K562 (cell line): ENCODE results near the gene C4orf50. TPM values are rescaled to one million over a fixed set of nuclear protein-coding genes. Genes with fewer than 3 reads are reported as not detected.
A peak's percentile ranks its signal among the peaks of the same experiment; 100 is the strongest.

Source experiments
- ATAC-seq: fragments of 200-7000 bp; cut with Tn5 transposase; 3 replicates; pipeline ENCODE4 v1.9.1; 2020; ENCODE audit warnings: moderate library complexity
- BruUV-seq: library from RNA; stranded (reverse); fragments of 400-500 nt; replicated peaks from 2 replicates; lab custom pipeline; 2021; lab: Mats Ljungman, UMichigan
- CTCF ChIA-PET: fragments of 300-600 bp; formaldehyde crosslinking; extraction: SDS; loops from one replicate; lab custom pipeline; 2021; ENCODE audit warnings: low intra/inter-chr PET ratio; lab: Yijun Ruan, JAX
- POLR2A ChIA-PET: fragments of 300-600, 350-650 bp; sonication (Branson Sonifier 250); formaldehyde crosslinking; extraction: SDS; loops from one replicate; lab custom pipeline; 2021; ENCODE audit warnings: antibody characterized with exemption, inconsistent platforms; lab: Yijun Ruan, JAX
- DNase-seq, 4 experiments: peaks; one replicate each; pipeline versions ENCODE4 v3.0.0 to v3.0.0-alpha.2; 2011 to 2018; ENCODE audit warnings: low spot score in 3 of 4, mixed read lengths in 3 of 4; ENCODE audit errors: extremely low read depth in 1 of 4
- FAIRE-seq: peaks from 2 replicates; lab custom pipeline; 2011; peaks lifted over from hg19 to GRCh38; lab: Jason Lieb, UNC
- H2AFZ ChIP-seq: 2 replicates; pipeline ENCODE4 v1.6.0; 2011; ENCODE audit warnings: low read depth, low read length, control low read depth, inconsistent platforms
- H3K27ac ChIP-seq: fragments of 200-600 bp; 3 replicates; pipeline ENCODE4 v1.8.0; 2011; ENCODE audit warnings: low read depth, mild to moderate bottlenecking, control low read depth, inconsistent platforms, low read length, moderate library complexity, mixed read lengths; ENCODE audit errors: extremely low read depth
- H3K27me3 ChIP-seq, 2 experiments: fragments of 300-600 bp in 1 of 2; 2 replicates in 1 of 2; 3 replicates in 1 of 2; pipeline versions ENCODE4 v1.6.0 to v1.8.0; 2011; ENCODE audit warnings: inconsistent platforms in 2 of 2, low read length in 2 of 2, mild to moderate bottlenecking in 1 of 2, mixed read lengths in 1 of 2, moderate library complexity in 1 of 2; ENCODE audit not compliant: control insufficient read depth in 2 of 2, insufficient read depth in 2 of 2
- H3K36me3 ChIP-seq: fragments of 300-600 bp; 3 replicates; pipeline ENCODE4 v1.8.0; 2011; ENCODE audit warnings: mild to moderate bottlenecking, low read length, inconsistent platforms; ENCODE audit not compliant: control insufficient read depth, insufficient read depth
- H3K4me1 ChIP-seq, 2 experiments: fragments of 200-600 bp in 1 of 2; replicated peaks in 1 of 2; 2 replicates in 1 of 2; 3 replicates in 1 of 2; pipeline versions ENCODE4 v1.5.1 to v1.8.0; 2011; ENCODE audit warnings: inconsistent platforms in 2 of 2, low read length in 2 of 2, mild to moderate bottlenecking in 1 of 2, mixed read lengths in 1 of 2, moderate library complexity in 1 of 2; ENCODE audit not compliant: control insufficient read depth in 2 of 2, insufficient read depth in 2 of 2
- H3K4me2 ChIP-seq: 2 replicates; pipeline ENCODE4 v1.6.1; 2011; ENCODE audit warnings: low read length, control low read depth, inconsistent platforms, mixed read lengths; ENCODE audit not compliant: insufficient read depth
- H3K4me3 ChIP-seq: fragments of 200-600 bp; sonication (generic), shearing (Covaris generic); 2 replicates; pipeline ENCODE4 v1.5.1; 2016; ENCODE audit warnings: control low read depth, inconsistent platforms
- H3K79me2 ChIP-seq: fragments of 200-600 bp; 3 replicates; pipeline ENCODE4 v1.8.0; 2011; ENCODE audit warnings: low read length, inconsistent platforms; ENCODE audit not compliant: control insufficient read depth, insufficient read depth
- H3K9ac ChIP-seq, 2 experiments: 2 replicates each; pipeline versions ENCODE4 v1.6.0 to v1.6.1; 2011; ENCODE audit warnings: low read depth in 2 of 2, low read length in 2 of 2, control low read depth in 1 of 2, inconsistent platforms in 1 of 2, mild to moderate bottlenecking in 1 of 2, mixed read lengths in 1 of 2; ENCODE audit not compliant: insufficient read depth in 1 of 2
- H3K9me1 ChIP-seq: one replicate; pipeline ENCODE4 v1.6.0; 2011; ENCODE audit warnings: inconsistent platforms, mild to moderate bottlenecking, low read length, moderate library complexity; ENCODE audit not compliant: control insufficient read depth, insufficient read depth
- H3K9me3 ChIP-seq: replicated peaks from 2 replicates; pipeline ENCODE4 v1.5.1; 2011; ENCODE audit warnings: low read depth, low read length, inconsistent platforms; ENCODE audit not compliant: control insufficient read depth, insufficient read depth
- H4K20me1 ChIP-seq: replicated peaks from 2 replicates; pipeline ENCODE4 v1.6.1; 2011; ENCODE audit warnings: low read length, inconsistent platforms, mixed read lengths; ENCODE audit not compliant: control insufficient read depth, insufficient read depth
- CBX3 ChIP-seq, 2 experiments: IDR thresholded peaks; 1 replicate in 1 of 2; 2 replicates in 1 of 2; pipeline ENCODE4 v1.6.1; 2012; ENCODE audit warnings: inconsistent platforms in 2 of 2, low read length in 2 of 2, borderline replicate concordance in 1 of 2, control low read depth in 1 of 2
- ILK ChIP-seq: fragments of 450-650 bp; IDR thresholded peaks from 2 replicates; pipeline ENCODE4 v1.6.1; 2016; ENCODE audit warnings: missing genetic modification characterization, low read depth, mild to moderate bottlenecking, missing compliant biosample characterization, moderate library complexity, borderline replicate concordance
- LEF1 ChIP-seq: fragments of 450-650 bp; IDR thresholded peaks from 2 replicates; pipeline ENCODE4 v1.6.1; 2016; ENCODE audit warnings: mild to moderate bottlenecking
- PHB2 ChIP-seq: fragments of 450-650 bp; IDR thresholded peaks from 2 replicates; pipeline ENCODE4 v1.6.1; 2017; ENCODE audit warnings: low read depth
- PTBP1 ChIP-seq: fragments of 200-400 bp; formaldehyde crosslinking; IDR thresholded peaks from 2 replicates; pipeline ENCODE4 v1.6.1; 2017; ENCODE audit warnings: low read depth, low read length
- PTTG1 ChIP-seq: fragments of 450-650 bp; IDR thresholded peaks from 2 replicates; pipeline ENCODE4 v1.6.1; 2016; ENCODE audit warnings: low read depth, mild to moderate bottlenecking, missing genetic modification characterization, missing compliant biosample characterization
- TCF7 ChIP-seq: sonication (generic); IDR thresholded peaks from 2 replicates; pipeline ENCODE4 v1.6.1; 2016; ENCODE audit warnings: antibody characterized with exemption, borderline replicate concordance
- USF2 ChIP-seq: sonication (generic); formaldehyde crosslinking; IDR thresholded peaks from 2 replicates; pipeline ENCODE4 v1.5.0; 2020; ENCODE audit warnings: missing genetic modification reagents
- YY1 ChIP-seq, 3 experiments: IDR thresholded peaks; 2 replicates each; pipeline ENCODE4 v1.6.1; 2011; ENCODE audit warnings: low read length in 2 of 3, mild to moderate bottlenecking in 2 of 3, moderate library complexity in 2 of 3, borderline replicate concordance in 1 of 3, control low read depth in 1 of 3, low read depth in 1 of 3; ENCODE audit not compliant: insufficient read depth in 3 of 3, insufficient replicate concordance in 2 of 3, control insufficient read depth in 1 of 3, insufficient read length in 1 of 3; ENCODE audit errors: extremely low read depth in 1 of 3
- whole genome bisulfite sequencing: fragments of 100-300 bp; shearing (Covaris generic); methylation state at CpG from one replicate; pipeline ENCODE4 v1.1.6; 2016; ENCODE audit warnings: low coverage, mixed read lengths; ENCODE audit not compliant: insufficient coverage; ENCODE audit errors: missing lambda C conversion rate; 5-methylcytosine and 5-hydroxymethylcytosine counted together
- in situ Hi-C: fragments of 300-500 bp; cut with MboI; formaldehyde crosslinking; loops from 4 replicates; pipeline ENCODE4 v1.15.0; 2018; ENCODE audit warnings: inconsistent platforms, mixed read lengths
- intact Hi-C: fragments of 100-400 bp; cut with micrococcal nuclease; formaldehyde crosslinking; loops from 2 replicates; pipeline ENCODE4 v1.14.2; 2022
- polyA plus RNA-seq, 8 experiments: library from polyadenylated mRNA; depleted of rRNA in 4 of 8; stranded (reverse) in 5 of 8; unstranded in 3 of 8; fragments of >200 nt; fragmentation: Nextera tagmentation in 2 of 8; fragmentation: Illumina TruSeq in 1 of 8; extraction: Ambion mirVana in 2 of 8; extraction: Trizol in 1 of 8; gene quantifications; 2 replicates each; pipeline versions ENCODE4 v1.2.1 to v1.2.3, GENCODE V29; 2011 to 2014; ENCODE audit warnings: inconsistent platforms in 1 of 8, missing spikeins in 1 of 8
- total RNA-seq, 7 experiments: library from RNA; depleted of rRNA in 6 of 7; stranded (reverse); fragments of >200 nt in 6 of 7; fragmentation: Illumina TruSeq in 2 of 7; extraction: Trizol in 2 of 7; gene quantifications; 2 replicates each; pipeline versions ENCODE4 v1.2.1 to v1.2.3, GENCODE V29; 2011 to 2021; ENCODE audit warnings: low replicate concordance in 1 of 7
- TF ChIP-seq, protein P1 (sequence below): fragments of 250-450 bp; sonication (Bioruptor Pico); IDR thresholded peaks from 2 replicates; pipeline ENCODE4 v1.8.0; 2021; ENCODE audit warnings: moderate library complexity, mild to moderate bottlenecking, inconsistent platforms

Gene C4orf50
- total and polyA plus RNA-seq, 9 of the 15 experiments (the other 6 are each of a cell fraction or from before 2014, with no cell fraction given), result not detected

- no peak overlapping the region for H2AFZ ChIP-seq
- no peaks in the 10 kb centered on the region for H3K79me2 ChIP-seq
- H3K27ac ChIP-seq, result no peak overlapping the region
- no peaks in the 10 kb centered on the region for H3K9me3 ChIP-seq
- no peaks in the 10 kb centered on the region; the same call in 1 of the 2 replicates for H4K20me1 ChIP-seq
- H3K9me1 ChIP-seq, result no peaks in the 10 kb centered on the region
- H3K27me3 ChIP-seq, result peaks cover 0 to 39% of the 10 kb centered on the region in 2 experiments; a peak in 4 of 5 replicates
- peak; percentile 10 to 29 (median 24) for DNase-seq
- POLR2A ChIA-PET, result no interaction called here
- peaks cover 0 to 4% of the 10 kb centered on the region in 2 experiments; a peak in 1 of 5 replicates for H3K4me1 ChIP-seq
- FAIRE-seq, result no peak
- no peak overlapping the region for H3K4me3 ChIP-seq
- TF ChIP-seq PTTG1 (tag) (no peak), ILK (tag) (no peak), TCF7 (no peak), LEF1 (no peak), YY1 (IDR thresholded peaks at IDR 0.05; ENCODE audit: borderline replicate concordance in 1 of 3, control insufficient read depth in 1 of 3, extremely low read depth in 1 of 3, insufficient read depth in 3 of 3, insufficient read length in 1 of 3, insufficient replicate concordance in 2 of 3, low read depth in 1 of 3, low read length in 2 of 3) (no peak), USF2 (CRISPR knock-in tag) (no peak), PTBP1 (no peak), CBX3 (IDR thresholded peaks at IDR 0.05; ENCODE audit: borderline replicate concordance in 1 of 2, low read length in 2 of 2) (no peak), PHB2 (no peak)
- TF ChIP-seq, protein P1, sequence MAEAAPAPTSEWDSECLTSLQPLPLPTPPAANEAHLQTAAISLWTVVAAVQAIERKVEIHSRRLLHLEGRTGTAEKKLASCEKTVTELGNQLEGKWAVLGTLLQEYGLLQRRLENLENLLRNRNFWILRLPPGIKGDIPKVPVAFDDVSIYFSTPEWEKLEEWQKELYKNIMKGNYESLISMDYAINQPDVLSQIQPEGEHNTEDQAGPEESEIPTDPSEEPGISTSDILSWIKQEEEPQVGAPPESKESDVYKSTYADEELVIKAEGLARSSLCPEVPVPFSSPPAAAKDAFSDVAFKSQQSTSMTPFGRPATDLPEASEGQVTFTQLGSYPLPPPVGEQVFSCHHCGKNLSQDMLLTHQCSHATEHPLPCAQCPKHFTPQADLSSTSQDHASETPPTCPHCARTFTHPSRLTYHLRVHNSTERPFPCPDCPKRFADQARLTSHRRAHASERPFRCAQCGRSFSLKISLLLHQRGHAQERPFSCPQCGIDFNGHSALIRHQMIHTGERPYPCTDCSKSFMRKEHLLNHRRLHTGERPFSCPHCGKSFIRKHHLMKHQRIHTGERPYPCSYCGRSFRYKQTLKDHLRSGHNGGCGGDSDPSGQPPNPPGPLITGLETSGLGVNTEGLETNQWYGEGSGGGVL (CRISPR knock-in tag), result no peak
- TF ChIP-seq, all 486 proteins: peak for 0
- intact Hi-C loops (no loop called here), in situ Hi-C loops (no loop called here)
- Histone ChIP-seq H3K36me3 (no peaks in the 10 kb centered on the region), H3K4me2 (no peak overlapping the region), H3K9ac (no peak overlapping the region)
- CTCF ChIA-PET, result no interaction called here
- no TSS peak for BruUV-seq
- peak; percentile 71 for ATAC-seq
- 0% methylated on average over 7 of the region's 7 CpGs for WGBS
These were observed 47.2 kb downstream of the C4orf50 start for GRCh38 chr4:5971078-5971450.
